Left lung (tissue), 10 donors: ENCODE results near the gene AGMO. TPM values are rescaled to one million over a fixed set of nuclear protein-coding genes. Genes with fewer than 3 reads are reported as not detected.
"Not testable (repeated sequence)": the region's sequence is repeated elsewhere in the genome, so short reads cannot be mapped to it uniquely, and the experiment has no call there.

ENCODE experiments used
- ATAC-seq: fragments of 200-7000 bp; cut with Tn5 transposase; one replicate; pipeline ENCODE4 v1.9.1; 2020; ENCODE audit warnings: moderate library complexity
- DNase-seq, 4 donors: peaks; one replicate each; pipeline ENCODE4 v3.0.0-alpha.2; 2013 to 2020
- H3K27ac ChIP-seq, 2 donors: fragments of 200-600 bp; sonication (generic) in 1 of 2; one replicate each; pipeline versions ENCODE4 v1.5.0 to v1.8.0; 2020 to 2021
- H3K27me3 ChIP-seq, 2 donors: fragments of 200-600 bp; sonication (generic) in 1 of 2; one replicate each; pipeline versions ENCODE4 v1.5.0 to v1.8.0; 2020 to 2021
- H3K36me3 ChIP-seq, 2 donors: fragments of 200-600 bp; sonication (generic) in 1 of 2; one replicate each; pipeline versions ENCODE4 v1.5.0 to v1.8.0; 2020 to 2021
- H3K4me1 ChIP-seq, 2 donors: fragments of 200-600 bp; one replicate each; pipeline ENCODE4 v1.8.0; 2021
- H3K4me3 ChIP-seq, 2 donors: fragments of 200-600 bp; sonication (generic) in 1 of 2; one replicate each; pipeline versions ENCODE4 v1.5.0 to v1.8.0; 2020 to 2021; ENCODE audit warnings: mild to moderate bottlenecking in 1 of 2
- H3K9me3 ChIP-seq, 2 donors: fragments of 200-600 bp; sonication (generic) in 1 of 2; one replicate each; pipeline versions ENCODE4 v1.5.0 to v1.8.0; 2020 to 2021
- intact Hi-C, 2 donors: fragments of 100-400 bp; cut with DNase I; formaldehyde crosslinking; loops; one replicate each; pipeline versions ENCODE4 v1.11.2 to v1.14.2; 2022
- polyA plus RNA-seq, 6 donors: library from polyadenylated mRNA; unstranded; fragments of 120-200 nt; gene quantifications; one replicate each; pipeline ENCODE4 v1.2.1, GENCODE V29; 2013; ENCODE audit not compliant: insufficient read length in 6 of 6
- total RNA-seq, 2 donors: library from RNA; stranded (reverse); fragmentation: NEBNext Ultra II Directional; extraction: Animal tissue kit (Norgen Biotek cat#: 25700); gene quantifications; one replicate each; pipeline ENCODE4 v1.2.1, GENCODE V29; 2021
- TF ChIP-seq, protein P1 (sequence below), 2 donors: fragments of 200-600 bp; sonication (generic) in 1 of 2; IDR thresholded peaks; one replicate each; pipeline versions ENCODE4 v1.5.0 to v1.8.0; 2021; ENCODE audit warnings: antibody characterized with exemption in 2 of 2
- donor health status: DM: no; HTN: yes; CAD: no.
- donor health status: DM: no; HTN: no; CAD: no.

Gene AGMO
- total and polyA plus RNA-seq, 8 donors = 0.32 to 0.85 (median 0.42) TPM

- H3K27ac ChIP-seq = no peak overlapping the region
- H3K36me3 ChIP-seq = no peaks in the 10 kb centered on the region
- H3K9me3 ChIP-seq = peaks cover 0 to 20% of the 10 kb centered on the region in 2 donors
- H3K4me1 ChIP-seq = no peaks in the 10 kb centered on the region
- H3K27me3 ChIP-seq = no peaks in the 10 kb centered on the region
- DNase-seq (peak in 1 of 4 donors; percentile 56), ATAC-seq (no peak)
- TF ChIP-seq, protein P1, sequence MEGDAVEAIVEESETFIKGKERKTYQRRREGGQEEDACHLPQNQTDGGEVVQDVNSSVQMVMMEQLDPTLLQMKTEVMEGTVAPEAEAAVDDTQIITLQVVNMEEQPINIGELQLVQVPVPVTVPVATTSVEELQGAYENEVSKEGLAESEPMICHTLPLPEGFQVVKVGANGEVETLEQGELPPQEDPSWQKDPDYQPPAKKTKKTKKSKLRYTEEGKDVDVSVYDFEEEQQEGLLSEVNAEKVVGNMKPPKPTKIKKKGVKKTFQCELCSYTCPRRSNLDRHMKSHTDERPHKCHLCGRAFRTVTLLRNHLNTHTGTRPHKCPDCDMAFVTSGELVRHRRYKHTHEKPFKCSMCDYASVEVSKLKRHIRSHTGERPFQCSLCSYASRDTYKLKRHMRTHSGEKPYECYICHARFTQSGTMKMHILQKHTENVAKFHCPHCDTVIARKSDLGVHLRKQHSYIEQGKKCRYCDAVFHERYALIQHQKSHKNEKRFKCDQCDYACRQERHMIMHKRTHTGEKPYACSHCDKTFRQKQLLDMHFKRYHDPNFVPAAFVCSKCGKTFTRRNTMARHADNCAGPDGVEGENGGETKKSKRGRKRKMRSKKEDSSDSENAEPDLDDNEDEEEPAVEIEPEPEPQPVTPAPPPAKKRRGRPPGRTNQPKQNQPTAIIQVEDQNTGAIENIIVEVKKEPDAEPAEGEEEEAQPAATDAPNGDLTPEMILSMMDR (IDR thresholded peaks at IDR 0.05) = no peak
- intact Hi-C loops = no loop called here
- H3K4me3 ChIP-seq = no peak overlapping the region
These were observed 36.1 kb downstream of the AGMO start for GRCh38 chr7:15525652-15526263.

DNA sequence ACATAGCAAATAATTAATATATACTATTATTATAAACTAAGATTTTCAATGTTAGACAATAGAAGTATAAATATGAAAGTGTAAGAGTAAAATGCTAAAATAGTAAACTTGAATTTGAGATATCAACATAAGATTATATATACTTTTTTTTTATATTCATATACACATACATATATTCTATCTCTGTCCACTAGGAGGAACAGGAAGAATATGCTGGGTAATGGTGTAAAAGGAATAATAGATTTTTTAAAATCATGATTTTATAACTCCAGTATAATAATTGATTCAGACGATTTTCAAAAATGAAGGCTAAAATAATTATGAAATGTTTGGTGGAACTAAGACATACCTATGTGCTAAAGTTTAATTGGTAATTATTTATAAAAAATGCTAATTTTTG is 37.7 kb downstream of the AGMO start:
- Histone ChIP-seq H3K4me1 (no peaks in the 10 kb centered on the region), H3K36me3 (no peaks in the 10 kb centered on the region), H3K27me3 (no peaks in the 10 kb centered on the region), H3K27ac (no peak overlapping the region), H3K9me3 (peaks cover 0 to 27% of the 10 kb centered on the region in 2 donors), H3K4me3 (no peak overlapping the region)
- TF ChIP-seq, protein P1 (IDR thresholded peaks at IDR 0.05) = no peak
- intact Hi-C loops = no loop called here
- no peak for ATAC-seq
- no peak for DNase-seq

DNA sequence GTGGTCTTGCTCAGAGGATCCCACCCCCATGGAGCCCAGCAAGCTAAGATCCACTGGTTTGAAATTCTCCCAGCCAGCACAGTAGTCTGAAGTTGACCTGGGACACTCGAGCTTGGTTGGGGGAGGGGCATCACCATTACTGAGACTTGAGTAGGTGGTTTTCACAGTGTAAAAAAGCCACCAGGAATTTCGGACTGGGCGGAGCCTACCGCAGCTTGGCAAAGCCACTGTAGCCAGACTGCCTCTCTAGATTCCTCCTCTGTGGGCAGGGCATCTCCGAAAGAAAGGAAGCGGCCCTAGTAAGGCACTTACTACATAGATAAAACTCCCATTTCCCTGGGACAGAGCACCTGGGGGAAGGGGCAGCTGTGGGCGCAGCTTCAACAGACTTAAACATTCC is 44.0 kb downstream of the AGMO start:
- DNase-seq, H3K4me1 ChIP-seq, H3K4me3 ChIP-seq, H3K27me3 ChIP-seq, intact Hi-C loops, H3K36me3 ChIP-seq, ATAC-seq, H3K27ac ChIP-seq: not testable (repeated sequence)
- peaks cover 0 to 20% of the 10 kb centered on the region in 2 donors for H3K9me3 ChIP-seq

DNA sequence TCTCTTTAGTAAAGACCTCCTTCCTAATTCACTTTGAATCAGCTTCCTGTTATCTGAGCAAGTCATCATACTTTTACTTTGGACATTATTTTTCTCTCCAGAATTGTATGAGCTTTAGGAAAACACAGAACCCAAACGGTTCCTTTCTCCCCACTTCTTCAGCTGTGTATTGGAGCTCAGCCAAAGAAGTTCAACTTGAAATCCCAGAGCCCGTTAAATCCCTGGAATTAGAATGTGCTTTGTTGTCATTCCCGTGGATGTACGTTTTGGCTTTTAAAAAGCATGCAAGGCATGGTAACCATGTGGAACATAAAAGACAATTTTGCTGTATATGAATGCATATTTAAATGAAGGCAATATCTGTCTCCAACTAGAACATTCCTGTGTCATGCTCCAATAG is 46.6 kb downstream of the AGMO start:
- peaks cover 0 to 3% of the 10 kb centered on the region in 2 donors for H3K9me3 ChIP-seq
- no peak overlapping the region for H3K4me3 ChIP-seq
- no peaks in the 10 kb centered on the region for H3K4me1 ChIP-seq
- no peaks in the 10 kb centered on the region for H3K27me3 ChIP-seq
- TF ChIP-seq, protein P1 (IDR thresholded peaks at IDR 0.05) = no peak
- intact Hi-C loops = no loop called here
- DNase-seq (peak in 1 of 4 donors; percentile 37), ATAC-seq (no peak)
- no peak overlapping the region for H3K27ac ChIP-seq
- no peaks in the 10 kb centered on the region for H3K36me3 ChIP-seq

DNA sequence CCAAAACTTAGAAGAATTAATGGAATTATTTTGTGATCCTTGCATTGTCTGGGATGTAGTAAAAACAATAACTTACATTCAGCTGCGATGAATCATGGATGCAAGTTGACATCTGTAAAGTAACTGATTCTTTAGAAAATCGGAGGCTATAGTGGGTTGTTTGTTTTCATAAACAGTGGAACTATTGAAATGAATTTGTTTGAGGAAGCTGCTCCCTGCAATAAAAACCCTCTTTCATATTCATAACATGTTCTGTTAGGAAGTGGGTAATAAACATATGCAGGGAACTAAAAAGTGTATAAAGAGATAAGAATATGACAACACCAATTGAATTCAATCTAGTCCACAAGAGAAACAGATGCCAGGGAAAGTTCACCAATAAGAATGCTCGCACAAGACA is 53.6 kb downstream of the AGMO start:
- ATAC-seq (no peak), DNase-seq (no peak)
- Histone ChIP-seq H3K4me1 (no peaks in the 10 kb centered on the region), H3K36me3 (no peaks in the 10 kb centered on the region), H3K27me3 (no peaks in the 10 kb centered on the region), H3K9me3 (no peaks in the 10 kb centered on the region), H3K4me3 (no peak overlapping the region), H3K27ac (no peak overlapping the region)
- TF ChIP-seq, protein P1 (IDR thresholded peaks at IDR 0.05) = no peak
- intact Hi-C loops = no loop called here

- Histone ChIP-seq H3K36me3 (no peaks in the 10 kb centered on the region), H3K27me3 (no peaks in the 10 kb centered on the region), H3K4me1 (no peaks in the 10 kb centered on the region), H3K27ac (no peak overlapping the region), H3K9me3 (no peaks in the 10 kb centered on the region), H3K4me3 (no peak overlapping the region)
- ATAC-seq (no peak), DNase-seq (no peak)
- intact Hi-C loops = no loop called here
- TF ChIP-seq, protein P1 (IDR thresholded peaks at IDR 0.05) = no peak
These were observed 54.1 kb downstream of the AGMO start for GRCh38 chr7:15507708-15508107.
